ENCODE measurements around the gene LUZP2.

LUZP2 gene

DNA sequence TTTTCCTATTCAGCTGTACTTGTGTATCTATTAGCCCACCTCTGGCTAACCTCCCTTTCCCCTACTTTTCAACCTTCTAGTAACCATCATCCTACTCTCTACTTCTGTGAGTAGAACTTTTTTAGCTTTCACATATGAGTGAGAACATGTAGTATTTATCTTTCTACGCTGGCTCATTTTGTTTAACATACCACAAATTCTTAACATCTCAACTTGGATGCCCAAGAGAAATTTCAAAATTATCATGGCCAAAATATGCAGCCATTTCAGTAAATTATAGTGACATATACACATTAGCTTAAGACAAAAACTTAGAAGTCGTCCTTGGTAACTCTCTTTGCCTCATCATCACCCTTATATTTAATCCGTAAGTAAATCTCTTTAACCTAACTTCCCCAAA is 34.7 kb downstream of the LUZP2 start:
- no peak for DNase-seq (ENCODE audit: low spot score)
- H3K27ac ChIP-seq, result no peak overlapping the region
- POLR2A ChIA-PET (ENCODE audit: low non-redundant PET), result no interaction called here
- TF ChIP-seq, protein P1, sequence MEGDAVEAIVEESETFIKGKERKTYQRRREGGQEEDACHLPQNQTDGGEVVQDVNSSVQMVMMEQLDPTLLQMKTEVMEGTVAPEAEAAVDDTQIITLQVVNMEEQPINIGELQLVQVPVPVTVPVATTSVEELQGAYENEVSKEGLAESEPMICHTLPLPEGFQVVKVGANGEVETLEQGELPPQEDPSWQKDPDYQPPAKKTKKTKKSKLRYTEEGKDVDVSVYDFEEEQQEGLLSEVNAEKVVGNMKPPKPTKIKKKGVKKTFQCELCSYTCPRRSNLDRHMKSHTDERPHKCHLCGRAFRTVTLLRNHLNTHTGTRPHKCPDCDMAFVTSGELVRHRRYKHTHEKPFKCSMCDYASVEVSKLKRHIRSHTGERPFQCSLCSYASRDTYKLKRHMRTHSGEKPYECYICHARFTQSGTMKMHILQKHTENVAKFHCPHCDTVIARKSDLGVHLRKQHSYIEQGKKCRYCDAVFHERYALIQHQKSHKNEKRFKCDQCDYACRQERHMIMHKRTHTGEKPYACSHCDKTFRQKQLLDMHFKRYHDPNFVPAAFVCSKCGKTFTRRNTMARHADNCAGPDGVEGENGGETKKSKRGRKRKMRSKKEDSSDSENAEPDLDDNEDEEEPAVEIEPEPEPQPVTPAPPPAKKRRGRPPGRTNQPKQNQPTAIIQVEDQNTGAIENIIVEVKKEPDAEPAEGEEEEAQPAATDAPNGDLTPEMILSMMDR (conservative IDR thresholded peaks at IDR 0.05; ENCODE audit: low read depth), result no peak
- CTCF ChIA-PET, result no interaction called here

DNA sequence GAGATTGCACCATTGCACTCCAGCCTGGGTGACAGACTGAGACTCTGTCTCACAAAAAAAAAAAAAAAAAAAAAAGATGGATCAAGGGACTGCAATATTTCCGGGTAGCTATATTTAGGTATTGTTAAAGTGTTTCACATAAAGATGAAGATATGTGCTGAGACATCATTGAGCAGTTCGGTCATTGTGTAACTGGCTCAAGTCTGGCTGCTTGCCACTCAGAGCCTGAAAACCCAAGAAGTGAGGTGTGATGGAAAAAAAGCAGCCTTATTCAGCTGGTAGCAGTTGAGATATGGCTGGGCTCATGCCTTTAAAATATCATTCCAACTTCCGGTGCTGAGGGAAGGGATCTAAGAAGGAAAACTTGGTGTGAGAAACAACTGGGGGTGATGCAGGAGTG is 46.9 kb downstream of the LUZP2 start:
- TF ChIP-seq, protein P1 (conservative IDR thresholded peaks at IDR 0.05; ENCODE audit: low read depth), result no peak
- no peak overlapping the region for H3K27ac ChIP-seq
- CTCF ChIA-PET, result no interaction called here
- POLR2A ChIA-PET (ENCODE audit: low non-redundant PET), result no interaction called here
- DNase-seq (ENCODE audit: low spot score), result no peak

DNA sequence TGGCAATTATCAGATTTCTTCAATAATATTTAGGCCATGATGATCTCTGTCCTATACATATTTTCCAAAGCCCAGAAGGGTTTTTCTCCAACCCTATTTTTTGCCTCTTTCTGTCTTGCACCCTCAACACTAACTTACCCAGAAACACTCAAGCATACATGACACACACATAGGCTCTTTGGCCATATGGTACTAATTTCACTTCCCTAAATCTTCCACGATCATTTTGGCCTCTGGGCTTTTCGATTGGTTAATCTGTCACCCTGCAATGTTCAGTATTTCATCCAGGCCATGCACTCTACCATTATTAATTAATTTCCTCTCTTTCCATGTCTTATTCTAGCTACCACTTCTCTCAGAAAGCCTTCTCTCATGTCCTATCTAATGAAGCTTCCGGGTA is 59.8 kb downstream of the LUZP2 start:
- H3K27ac ChIP-seq, result no peak overlapping the region
- ChIA-PET CTCF (no interaction called here), POLR2A (ENCODE audit: low non-redundant PET) (no interaction called here)
- DNase-seq (ENCODE audit: low spot score), result no peak
- TF ChIP-seq, protein P1 (conservative IDR thresholded peaks at IDR 0.05; ENCODE audit: low read depth), result no peak

DNA sequence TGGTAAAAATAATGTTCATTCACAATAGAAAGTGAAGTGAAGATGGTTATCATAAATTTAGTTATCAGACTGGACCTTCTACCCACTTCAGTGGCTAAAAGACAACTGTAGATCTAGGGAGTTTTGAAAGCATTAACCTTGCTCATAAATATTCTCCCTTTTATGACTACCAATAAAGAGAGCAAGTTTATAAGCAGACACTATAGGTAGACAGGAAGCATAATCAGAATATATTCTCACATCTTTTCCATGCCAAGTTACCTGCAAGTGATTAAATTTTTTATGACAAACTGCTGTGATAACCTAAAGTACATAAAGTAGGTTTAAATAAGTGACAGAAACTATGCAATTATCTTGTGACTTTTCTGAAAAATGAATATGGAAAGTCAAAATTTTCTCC is 62.5 kb downstream of the LUZP2 start:
- POLR2A ChIA-PET (ENCODE audit: low non-redundant PET), result no interaction called here
- DNase-seq (ENCODE audit: low spot score), result no peak
- no peak overlapping the region for H3K27ac ChIP-seq
- TF ChIP-seq, protein P1 (conservative IDR thresholded peaks at IDR 0.05; ENCODE audit: low read depth), result no peak
- CTCF ChIA-PET, result no interaction called here

DNA sequence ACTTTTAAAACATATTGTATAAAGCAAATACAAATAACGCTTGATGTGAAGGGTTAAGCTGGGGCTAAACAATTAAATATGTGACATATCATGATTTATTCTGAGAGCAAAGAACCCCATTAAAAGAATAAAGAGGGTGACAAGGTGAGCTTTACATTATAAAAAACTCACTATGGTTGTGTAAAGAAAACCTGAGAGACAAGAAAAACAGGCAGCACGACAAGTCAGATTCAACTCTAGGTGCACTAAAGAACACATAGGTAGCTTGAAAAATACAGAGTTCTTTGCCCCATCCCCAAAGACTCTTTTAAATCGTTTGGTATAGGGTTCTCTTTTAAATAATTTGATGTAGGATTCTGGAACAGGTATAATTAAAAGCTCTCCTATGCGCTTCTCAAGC is 63.5 kb downstream of the LUZP2 start:
- TF ChIP-seq, protein P1 (conservative IDR thresholded peaks at IDR 0.05; ENCODE audit: low read depth), result no peak
- CTCF ChIA-PET, result interaction anchor here (0.6 kb wide), 1 partner anchor 126 kb away, joined by 3 read pairs; no protein-coding TSS in a partner anchor
- H3K27ac ChIP-seq, result no peak overlapping the region
- POLR2A ChIA-PET (ENCODE audit: low non-redundant PET), result no interaction called here
- no peak for DNase-seq (ENCODE audit: low spot score)

DNA sequence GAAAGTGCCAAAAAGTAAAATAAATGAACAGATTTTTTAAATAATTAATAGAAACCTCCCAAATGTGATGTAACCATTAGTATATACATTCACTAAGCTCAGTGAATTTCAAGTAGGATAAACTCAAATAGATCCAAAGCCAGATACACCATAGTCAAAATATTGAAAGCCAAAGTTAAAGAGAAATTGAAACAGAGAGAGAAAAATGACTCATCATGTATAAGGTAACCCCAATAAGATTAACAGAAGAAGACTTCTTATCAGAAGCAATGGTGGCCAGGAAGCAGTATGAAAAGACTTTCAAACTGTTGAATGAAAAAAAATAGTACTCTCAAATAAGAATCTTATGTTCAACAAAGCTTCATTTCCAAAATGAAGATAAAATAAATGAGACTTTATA is 70.5 kb downstream of the LUZP2 start:
- DNase-seq (ENCODE audit: low spot score), result no peak
- TF ChIP-seq, protein P1 (conservative IDR thresholded peaks at IDR 0.05; ENCODE audit: low read depth), result no peak
- no peak overlapping the region for H3K27ac ChIP-seq
- ChIA-PET CTCF (interaction anchor here (0.6 kb wide), 1 partner anchor 430 kb away, joined by 6 read pairs; no protein-coding TSS in a partner anchor), POLR2A (ENCODE audit: low non-redundant PET) (no interaction called here)

GRCh38 chr11:24572376-24572775 is 75.5 kb downstream of the LUZP2 start:
- no peak overlapping the region for H3K27ac ChIP-seq
- CTCF ChIA-PET, result no interaction called here
- no peak for DNase-seq (ENCODE audit: low spot score)
- TF ChIP-seq, protein P1 (conservative IDR thresholded peaks at IDR 0.05; ENCODE audit: low read depth), result no peak
- POLR2A ChIA-PET (ENCODE audit: low non-redundant PET), result no interaction called here

Data from RWPE1 (cell line).